Stomach smooth muscle (tissue), 2 donors: ENCODE measurements around the gene PPFIA2.

Experiments used
- H3K27ac ChIP-seq: one replicate; pipeline ENCODE4 v1.7.0; 2013; ENCODE audit warnings: mild to moderate bottlenecking, low read length, inconsistent platforms
- H3K27me3 ChIP-seq, 2 donors: one replicate each; pipeline ENCODE4 v1.7.0; 2013; ENCODE audit warnings: low read length in 2 of 2; ENCODE audit not compliant: insufficient read depth in 2 of 2, control insufficient read depth in 1 of 2
- H3K36me3 ChIP-seq, 2 donors: one replicate each; pipeline ENCODE4 v1.7.0; 2013; ENCODE audit warnings: low read length in 2 of 2; ENCODE audit not compliant: control insufficient read depth in 2 of 2, insufficient read depth in 2 of 2
- H3K4me1 ChIP-seq: one replicate; pipeline ENCODE4 v1.7.0; 2013; ENCODE audit warnings: low read length; ENCODE audit not compliant: control insufficient read depth, insufficient read depth
- H3K4me3 ChIP-seq, 2 donors: one replicate each; pipeline ENCODE4 v1.7.0; 2013; ENCODE audit warnings: low read length in 2 of 2
- H3K9ac ChIP-seq, 2 donors: one replicate each; pipeline ENCODE4 v1.7.0; 2013; ENCODE audit warnings: low read length in 2 of 2, mild to moderate bottlenecking in 1 of 2
- H3K9me3 ChIP-seq, 2 donors: one replicate each; pipeline ENCODE4 v1.7.0; 2013; ENCODE audit warnings: low read length in 2 of 2; ENCODE audit not compliant: control insufficient read depth in 2 of 2
- donor health status: healthy.
- donor health status: Pancreatic carcinoma.

Gene PPFIA2

GRCh38 chr12:81502912-81503695 lies 256.0 kb downstream of the PPFIA2 start:
- H3K27ac ChIP-seq = no peak overlapping the region
- H3K9ac ChIP-seq = no peak overlapping the region
- H3K4me1 ChIP-seq = no peaks in the 10 kb centered on the region
- no peaks in the 10 kb centered on the region for H3K27me3 ChIP-seq
- H3K4me3 ChIP-seq = no peak overlapping the region
- H3K36me3 ChIP-seq = no peaks in the 10 kb centered on the region
- no peaks in the 10 kb centered on the region for H3K9me3 ChIP-seq

GRCh38 chr12:81500788-81501187 lies 258.4 kb downstream of the PPFIA2 start:
- no peak overlapping the region for H3K4me3 ChIP-seq
- H3K4me1 ChIP-seq = no peaks in the 10 kb centered on the region
- no peak overlapping the region for H3K9ac ChIP-seq
- H3K27me3 ChIP-seq = no peaks in the 10 kb centered on the region
- no peak overlapping the region for H3K27ac ChIP-seq
- H3K9me3 ChIP-seq = no peaks in the 10 kb centered on the region
- no peaks in the 10 kb centered on the region for H3K36me3 ChIP-seq

GRCh38 chr12:81499809-81500208 lies 259.3 kb downstream of the PPFIA2 start:
- no peaks in the 10 kb centered on the region for H3K36me3 ChIP-seq
- H3K4me1 ChIP-seq = no peaks in the 10 kb centered on the region
- no peaks in the 10 kb centered on the region for H3K27me3 ChIP-seq
- H3K9ac ChIP-seq = no peak overlapping the region
- no peak overlapping the region for H3K4me3 ChIP-seq
- H3K27ac ChIP-seq = no peak overlapping the region
- H3K9me3 ChIP-seq = no peaks in the 10 kb centered on the region

- Histone ChIP-seq H3K4me3 (no peak overlapping the region), H3K27me3 (no peaks in the 10 kb centered on the region), H3K27ac (no peak overlapping the region), H3K36me3 (no peaks in the 10 kb centered on the region), H3K4me1 (no peaks in the 10 kb centered on the region), H3K9ac (no peak overlapping the region), H3K9me3 (no peaks in the 10 kb centered on the region)
Observed at GRCh38 chr12:81492131-81492720, 266.9 kb downstream of the PPFIA2 start.

- Histone ChIP-seq H3K9me3 (no peaks in the 10 kb centered on the region), H3K4me3 (no peak overlapping the region), H3K36me3 (no peaks in the 10 kb centered on the region), H3K27ac (no peak overlapping the region), H3K9ac (no peak overlapping the region), H3K27me3 (no peaks in the 10 kb centered on the region), H3K4me1 (no peaks in the 10 kb centered on the region)
Observed at GRCh38 chr12:81472934-81473333, 286.2 kb downstream of the PPFIA2 start.

DNA sequence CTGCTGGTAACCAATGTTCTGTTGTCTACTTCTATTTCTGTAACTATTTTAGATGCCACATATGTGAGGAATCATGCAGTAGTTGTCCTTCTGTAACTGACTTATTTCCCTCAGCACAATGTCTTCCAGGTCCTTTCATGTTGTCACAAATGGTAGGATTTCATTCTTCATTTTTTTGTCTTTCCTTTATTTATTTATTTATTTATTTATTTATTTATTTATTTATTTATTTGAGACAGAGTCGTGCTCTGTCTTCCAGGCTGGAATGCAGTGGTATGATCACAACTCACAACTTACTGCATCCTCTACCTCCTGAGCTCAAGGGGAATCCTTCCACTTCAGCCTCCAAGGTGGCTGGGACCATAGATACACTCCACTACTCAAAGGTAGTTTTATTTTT lies 288.2 kb downstream of the PPFIA2 start:
- Histone ChIP-seq H3K27me3 (no peaks in the 10 kb centered on the region), H3K27ac (no peak overlapping the region), H3K9ac (no peak overlapping the region), H3K36me3 (no peaks in the 10 kb centered on the region), H3K9me3 (no peaks in the 10 kb centered on the region), H3K4me1 (no peaks in the 10 kb centered on the region), H3K4me3 (no peak overlapping the region)

DNA sequence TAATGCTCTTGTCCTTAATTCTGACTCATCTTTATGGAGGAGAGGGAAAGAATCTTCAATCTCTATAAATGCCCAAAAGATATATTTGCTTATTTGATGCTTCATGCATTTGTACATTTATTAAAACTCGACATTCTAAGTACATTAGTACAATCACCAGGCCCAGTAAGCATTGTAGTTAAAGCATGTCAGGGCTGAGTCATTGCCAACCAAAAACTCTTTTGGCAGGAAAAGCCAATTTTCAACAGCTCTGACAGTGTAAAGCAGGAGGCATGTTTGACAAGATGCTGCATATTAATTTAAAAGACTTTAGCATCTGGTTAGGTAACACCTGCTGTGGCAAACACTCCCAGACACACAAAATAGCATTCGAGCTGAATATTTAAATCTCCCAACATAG lies 290.9 kb downstream of the PPFIA2 start:
- Histone ChIP-seq H3K9me3 (no peaks in the 10 kb centered on the region), H3K27me3 (no peaks in the 10 kb centered on the region), H3K4me3 (no peak overlapping the region)

DNA sequence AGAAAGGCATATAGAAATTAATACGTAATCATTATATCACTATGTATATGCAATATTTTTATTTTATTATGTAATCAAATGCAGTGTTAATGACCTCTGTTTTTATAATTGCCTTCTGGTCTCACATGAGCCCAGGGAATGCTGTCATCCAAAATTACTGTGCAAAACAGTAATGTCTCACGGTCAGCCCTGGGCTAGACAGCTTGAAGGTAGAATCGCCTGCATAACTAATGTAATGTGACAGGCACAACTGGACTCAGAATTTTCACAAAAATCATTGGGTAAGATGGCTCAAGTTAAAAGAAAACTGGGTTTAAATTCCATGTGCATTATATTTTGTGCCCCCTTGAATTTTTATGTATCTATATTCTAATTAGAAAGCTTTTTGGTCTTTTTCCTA lies 293.3 kb downstream of the PPFIA2 start:
- Histone ChIP-seq H3K9me3 (no peaks in the 10 kb centered on the region), H3K27ac (no peak overlapping the region), H3K4me1 (no peaks in the 10 kb centered on the region), H3K4me3 (no peak overlapping the region), H3K9ac (no peak overlapping the region), H3K36me3 (no peaks in the 10 kb centered on the region), H3K27me3 (no peaks in the 10 kb centered on the region)

More for the DNA sequence above, 290.9 kb downstream of the PPFIA2 start:
- Histone ChIP-seq H3K27ac (no peak overlapping the region), H3K36me3 (no peaks in the 10 kb centered on the region), H3K9ac (no peak overlapping the region), H3K4me1 (no peaks in the 10 kb centered on the region)

DNA sequence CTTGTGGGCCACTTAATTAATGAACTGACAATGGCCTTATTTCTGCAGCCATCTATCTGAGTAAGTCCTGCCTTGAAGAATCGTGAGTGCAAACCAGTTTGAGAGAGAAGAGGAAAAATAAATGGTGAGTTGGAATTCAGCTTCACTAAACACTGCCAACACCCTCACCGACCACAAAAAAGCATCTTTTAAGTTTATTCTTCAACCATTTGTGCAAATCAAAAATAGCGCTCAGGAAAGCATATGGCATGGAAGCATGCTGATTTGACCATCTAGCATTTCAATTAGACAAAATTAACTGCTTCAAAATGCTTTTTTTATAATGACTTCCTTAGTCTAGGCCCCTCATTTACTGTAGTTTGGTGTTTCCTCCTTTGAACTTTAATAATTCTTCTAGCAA lies 294.0 kb downstream of the PPFIA2 start:
- Histone ChIP-seq H3K9ac (no peak overlapping the region), H3K9me3 (no peaks in the 10 kb centered on the region), H3K36me3 (no peaks in the 10 kb centered on the region), H3K4me3 (no peak overlapping the region), H3K27ac (no peak overlapping the region), H3K4me1 (no peaks in the 10 kb centered on the region), H3K27me3 (no peaks in the 10 kb centered on the region)

- no peaks in the 10 kb centered on the region for H3K4me1 ChIP-seq
- H3K4me3 ChIP-seq = no peak overlapping the region
Observed at GRCh38 chr12:81461163-81461562, 298.0 kb downstream of the PPFIA2 start.

More at GRCh38 chr12:81461163-81461562, 298.0 kb downstream of the PPFIA2 start:
- Histone ChIP-seq H3K36me3 (no peaks in the 10 kb centered on the region), H3K27ac (no peak overlapping the region), H3K9ac (no peak overlapping the region), H3K27me3 (no peaks in the 10 kb centered on the region), H3K9me3 (no peaks in the 10 kb centered on the region)
